PFSK-1 (cell line): ENCODE data around the gene TMEM100.

Experiments used
- FOXP2 ChIP-seq: optimal IDR thresholded peaks from 2 replicates; pipeline ENCODE3; 2011; ENCODE audit warnings: borderline replicate concordance, control low read depth, inconsistent platforms; ENCODE audit not compliant: insufficient read depth; ENCODE audit errors: extremely low read length, extremely low read depth
- POLR2AphosphoS5 ChIP-seq: IDR thresholded peaks from 2 replicates; pipeline ENCODE4 v1.6.1; 2012; ENCODE audit warnings: low read depth, mild to moderate bottlenecking, control low read depth, low read length, moderate library complexity
- SIN3A ChIP-seq: IDR thresholded peaks from 2 replicates; pipeline ENCODE4 v1.6.1; 2012; ENCODE audit warnings: mild to moderate bottlenecking, low read length, moderate library complexity, borderline replicate concordance; ENCODE audit not compliant: insufficient read depth
- TAF1 ChIP-seq: IDR thresholded peaks from 2 replicates; pipeline ENCODE4 v1.6.1; 2012; ENCODE audit warnings: low read length, control low read depth, borderline replicate concordance; ENCODE audit not compliant: insufficient read depth
- TF ChIP-seq, protein P1 (sequence below), 2 experiments: IDR thresholded peaks; 2 replicates each; pipeline versions ENCODE4 v1.6.1 to v1.8.0; 2011 to 2012; ENCODE audit warnings: low read depth in 2 of 2, low read length in 2 of 2, control low read depth in 1 of 2, inconsistent platforms in 1 of 2, mild to moderate bottlenecking in 1 of 2, moderate library complexity in 1 of 2; ENCODE audit not compliant: insufficient read depth in 1 of 2

TMEM100 gene

DNA sequence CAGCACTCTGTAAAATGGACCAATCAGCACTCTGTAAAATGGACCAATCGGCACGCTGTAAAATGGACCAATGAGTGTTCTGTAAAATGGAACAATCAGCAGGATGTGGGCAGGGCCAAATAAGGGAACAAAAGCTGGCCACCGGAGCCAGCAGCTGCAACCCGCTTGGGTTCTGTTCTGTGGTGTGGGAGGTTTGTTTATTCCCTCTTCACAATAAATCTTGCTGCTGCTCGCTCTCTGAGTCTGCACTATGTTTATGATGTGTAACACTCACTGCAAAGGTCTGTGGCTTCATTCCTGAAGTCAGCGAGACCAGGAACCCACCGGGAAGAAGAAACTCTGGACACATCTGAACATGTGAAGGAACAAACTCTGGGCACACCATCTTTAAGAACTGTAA lies 20.5 kb downstream of the TMEM100 start:
- TF ChIP-seq SIN3A = no peak
- TF ChIP-seq, protein P1, sequence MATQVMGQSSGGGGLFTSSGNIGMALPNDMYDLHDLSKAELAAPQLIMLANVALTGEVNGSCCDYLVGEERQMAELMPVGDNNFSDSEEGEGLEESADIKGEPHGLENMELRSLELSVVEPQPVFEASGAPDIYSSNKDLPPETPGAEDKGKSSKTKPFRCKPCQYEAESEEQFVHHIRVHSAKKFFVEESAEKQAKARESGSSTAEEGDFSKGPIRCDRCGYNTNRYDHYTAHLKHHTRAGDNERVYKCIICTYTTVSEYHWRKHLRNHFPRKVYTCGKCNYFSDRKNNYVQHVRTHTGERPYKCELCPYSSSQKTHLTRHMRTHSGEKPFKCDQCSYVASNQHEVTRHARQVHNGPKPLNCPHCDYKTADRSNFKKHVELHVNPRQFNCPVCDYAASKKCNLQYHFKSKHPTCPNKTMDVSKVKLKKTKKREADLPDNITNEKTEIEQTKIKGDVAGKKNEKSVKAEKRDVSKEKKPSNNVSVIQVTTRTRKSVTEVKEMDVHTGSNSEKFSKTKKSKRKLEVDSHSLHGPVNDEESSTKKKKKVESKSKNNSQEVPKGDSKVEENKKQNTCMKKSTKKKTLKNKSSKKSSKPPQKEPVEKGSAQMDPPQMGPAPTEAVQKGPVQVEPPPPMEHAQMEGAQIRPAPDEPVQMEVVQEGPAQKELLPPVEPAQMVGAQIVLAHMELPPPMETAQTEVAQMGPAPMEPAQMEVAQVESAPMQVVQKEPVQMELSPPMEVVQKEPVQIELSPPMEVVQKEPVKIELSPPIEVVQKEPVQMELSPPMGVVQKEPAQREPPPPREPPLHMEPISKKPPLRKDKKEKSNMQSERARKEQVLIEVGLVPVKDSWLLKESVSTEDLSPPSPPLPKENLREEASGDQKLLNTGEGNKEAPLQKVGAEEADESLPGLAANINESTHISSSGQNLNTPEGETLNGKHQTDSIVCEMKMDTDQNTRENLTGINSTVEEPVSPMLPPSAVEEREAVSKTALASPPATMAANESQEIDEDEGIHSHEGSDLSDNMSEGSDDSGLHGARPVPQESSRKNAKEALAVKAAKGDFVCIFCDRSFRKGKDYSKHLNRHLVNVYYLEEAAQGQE (IDR thresholded peaks at IDR 0.05; ENCODE audit: insufficient read depth in 1 of 2, low read depth in 2 of 2, low read length in 2 of 2) = no peak
- TF ChIP-seq TAF1 = no peak
- no peak for TF ChIP-seq POLR2AphosphoS5
- TF ChIP-seq FOXP2 = no peak

DNA sequence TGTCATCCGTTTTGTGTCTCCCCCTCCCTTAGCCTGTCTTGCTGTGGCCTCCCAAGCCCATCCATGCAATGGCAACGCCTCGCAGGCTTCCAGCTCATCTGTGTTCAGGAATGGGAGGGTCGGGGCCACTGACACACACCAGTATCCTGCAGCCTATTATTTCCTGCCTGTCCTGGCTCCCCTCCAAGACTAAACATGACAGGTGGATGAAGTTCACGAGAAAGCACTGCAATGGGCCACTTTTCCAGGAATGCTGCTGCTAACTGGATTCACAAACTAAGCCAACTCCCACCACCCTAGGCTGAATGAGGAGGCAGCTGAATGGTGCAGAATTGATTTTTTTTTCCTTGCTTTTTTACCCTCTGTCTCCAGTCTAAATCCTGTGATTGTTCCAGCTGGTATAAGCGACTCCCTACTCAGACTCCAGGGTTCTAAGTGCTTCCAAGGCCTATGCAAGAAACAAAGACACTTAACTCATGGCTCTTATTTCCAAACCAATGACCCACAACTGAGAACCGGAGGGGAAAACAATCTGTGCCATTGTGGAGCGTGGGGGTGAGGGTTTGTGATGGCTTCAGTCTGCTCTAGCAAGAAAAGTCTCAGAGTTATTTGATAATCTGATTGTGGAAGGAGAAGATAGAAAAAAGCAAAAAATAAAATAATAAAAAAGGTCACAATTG lies 23.3 kb downstream of the TMEM100 start:
- TF ChIP-seq FOXP2 = peak; percentile 77
- TF ChIP-seq TAF1 = no peak
- TF ChIP-seq POLR2AphosphoS5 = no peak
- no peak for TF ChIP-seq SIN3A
- TF ChIP-seq, protein P1 (IDR thresholded peaks at IDR 0.05; ENCODE audit: insufficient read depth in 1 of 2, low read depth in 2 of 2, low read length in 2 of 2) = 0 out of 4 replicates have a peak, but pooled peaks have one; percentile 8 to 37

DNA sequence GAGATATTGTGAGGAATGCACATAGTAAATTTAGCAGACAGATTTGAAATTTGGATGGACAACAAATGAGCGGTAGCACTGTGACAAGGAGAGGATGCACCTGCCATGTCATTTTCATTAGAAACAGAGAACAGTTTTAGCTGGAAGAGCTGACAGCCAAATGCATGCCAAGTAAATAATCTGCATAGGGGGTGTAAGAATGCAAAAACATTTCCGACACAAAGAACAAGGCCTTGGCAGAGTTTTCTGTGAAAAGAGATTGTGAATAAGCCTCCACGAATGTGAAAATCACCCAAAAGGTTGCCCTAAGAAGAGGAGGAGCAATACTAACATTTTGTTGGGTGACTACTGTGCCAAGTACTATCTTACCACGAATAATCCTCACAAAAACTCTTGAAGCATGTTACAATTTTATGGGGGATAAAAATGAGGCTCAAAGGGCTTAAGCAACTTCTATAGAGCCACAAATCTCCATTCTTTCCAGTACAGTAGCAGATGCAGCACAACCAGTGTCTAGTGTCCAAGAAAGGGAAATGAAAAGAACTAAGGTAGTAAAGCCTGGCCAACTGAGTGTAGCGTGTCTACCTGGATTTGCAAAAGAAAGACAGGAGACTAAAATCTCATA lies 28.3 kb downstream of the TMEM100 start:
- TF ChIP-seq FOXP2 = no peak
- TF ChIP-seq SIN3A = no peak
- no peak for TF ChIP-seq POLR2AphosphoS5
- TF ChIP-seq, protein P1 (IDR thresholded peaks at IDR 0.05; ENCODE audit: insufficient read depth in 1 of 2, low read depth in 2 of 2, low read length in 2 of 2) = no peak
- no peak for TF ChIP-seq TAF1

DNA sequence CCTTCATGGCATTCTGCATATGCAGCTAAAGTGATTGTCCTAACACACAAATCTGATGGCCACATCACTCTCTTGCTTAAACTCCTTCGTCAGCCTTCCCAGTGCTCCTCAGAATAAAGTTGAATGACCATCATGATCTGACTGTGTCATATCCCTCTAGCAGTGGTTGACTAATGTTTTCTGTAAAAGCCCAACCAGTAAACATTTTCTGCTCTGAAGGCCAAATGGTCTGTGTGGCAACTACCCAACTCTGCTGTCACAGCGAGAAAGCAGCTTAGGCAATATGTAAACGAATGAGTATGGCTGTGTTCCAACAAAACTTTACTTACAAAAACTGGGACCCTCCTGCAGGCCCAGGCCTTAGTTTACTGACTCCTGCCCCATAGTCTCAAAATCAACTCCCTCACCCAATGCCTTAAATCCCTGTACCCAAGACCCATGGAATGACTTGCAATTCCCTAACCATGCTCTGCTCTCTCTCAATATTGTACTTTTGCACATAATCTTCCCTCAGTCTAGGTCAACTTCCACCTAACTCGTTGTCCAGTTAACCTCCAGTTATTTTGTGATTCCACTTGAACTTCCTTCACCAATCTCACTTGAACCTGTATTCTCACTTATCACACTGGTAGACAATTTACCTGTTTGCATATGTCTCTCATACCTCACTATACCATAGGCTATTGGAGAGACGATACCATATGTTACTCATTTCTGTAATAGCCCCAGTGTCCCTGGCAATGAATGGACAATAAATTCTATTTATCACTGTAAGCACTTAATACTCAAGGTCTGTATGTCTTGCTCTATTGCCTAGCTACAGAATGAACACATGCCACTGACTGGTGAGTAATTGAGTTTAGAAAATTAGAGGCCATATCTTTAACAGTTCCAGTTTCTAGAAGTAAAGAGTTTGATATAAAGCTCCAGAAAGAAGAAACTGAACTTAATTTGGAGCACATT lies 29.1 kb downstream of the TMEM100 start:
- TF ChIP-seq SIN3A = no peak
- TF ChIP-seq, protein P1 (IDR thresholded peaks at IDR 0.05; ENCODE audit: insufficient read depth in 1 of 2, low read depth in 2 of 2, low read length in 2 of 2) = no peak
- no peak for TF ChIP-seq TAF1
- TF ChIP-seq POLR2AphosphoS5 = no peak
- no peak for TF ChIP-seq FOXP2
